ENCODE measurements around the gene POLR1A.
A peak's percentile ranks its signal among the peaks of the same experiment; 100 is the strongest.

POLR1A gene

GRCh38 chr2:86073225-86073624 lies 32.5 kb downstream of the POLR1A start:
- POLR2A ChIA-PET: no interaction called here
- CTCF ChIA-PET: interaction anchor here (0.9 to 1.8 kb wide), 2 partner anchors 246 to 344 kb away, joined by 3 to 8 read pairs; no protein-coding TSS in a partner anchor
- TF ChIP-seq CTCF (IDR thresholded peaks at IDR 0.05; ENCODE audit: control extremely low read depth, extremely low read depth, low read depth, missing control alignments): no peak
- DNase-seq (ENCODE audit: extremely low spot score): no peak

GRCh38 chr2:86072271-86072858 lies 33.3 kb downstream of the POLR1A start:
- DNase-seq (ENCODE audit: extremely low spot score): peak; percentile 57
- CTCF ChIA-PET: interaction anchor here (0.9 to 2.5 kb wide), 3 partner anchors 8 to 343 kb away, joined by 3 to 15 read pairs (median 8); no protein-coding TSS in a partner anchor
- POLR2A ChIA-PET: no interaction called here
- no peak for TF ChIP-seq CTCF (IDR thresholded peaks at IDR 0.05; ENCODE audit: control extremely low read depth, extremely low read depth, low read depth, missing control alignments)

- ChIA-PET CTCF (interaction anchor here (2.1 to 2.5 kb wide), 2 partner anchors 9 to 244 kb away, joined by 7 to 15 read pairs; no protein-coding TSS in a partner anchor), POLR2A (no interaction called here)
Observed at GRCh38 chr2:86070868-86071267, 34.8 kb downstream of the POLR1A start.

DNA sequence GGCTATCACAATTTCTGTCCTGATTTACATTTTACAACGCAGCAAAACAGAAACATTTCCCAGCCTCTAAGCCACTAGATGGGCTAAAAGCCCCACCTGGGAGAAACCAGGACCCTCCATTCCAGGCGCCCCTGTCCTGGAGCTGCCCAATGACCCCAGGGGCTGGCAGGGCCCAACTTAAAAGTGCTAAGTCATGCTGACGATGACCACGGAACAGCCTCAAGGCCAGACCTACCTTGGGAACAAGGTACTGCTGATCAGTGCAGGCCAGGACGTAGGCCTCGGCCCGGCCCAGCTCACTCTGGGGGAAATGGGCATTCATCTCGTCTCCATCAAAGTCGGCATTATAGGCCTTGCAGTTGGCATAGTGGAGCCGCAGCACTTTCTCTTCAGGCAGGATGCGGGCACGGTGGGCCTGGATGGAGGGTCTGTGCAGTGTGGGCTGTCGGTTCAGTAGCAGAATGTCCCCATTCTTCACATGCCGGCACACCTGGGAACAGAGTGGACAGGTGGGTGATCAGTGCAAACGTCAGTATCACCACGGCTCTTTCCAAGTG lies 35.8 kb downstream of the POLR1A start:
- DNase-seq (ENCODE audit: extremely low spot score): no peak
- no peak for TF ChIP-seq CTCF (IDR thresholded peaks at IDR 0.05; ENCODE audit: control extremely low read depth, extremely low read depth, low read depth, missing control alignments)
- POLR2A ChIA-PET: no interaction called here
- CTCF ChIA-PET: interaction anchor here (2.1 to 3.1 kb wide), 2 partner anchors 9 to 243 kb away, joined by 7 to 40 read pairs; no protein-coding TSS in a partner anchor

More at GRCh38 chr2:86070868-86071267, 34.8 kb downstream of the POLR1A start:
- no peak for TF ChIP-seq CTCF (IDR thresholded peaks at IDR 0.05; ENCODE audit: control extremely low read depth, extremely low read depth, low read depth, missing control alignments)
- no peak for DNase-seq (ENCODE audit: extremely low spot score)

- no peak for DNase-seq (ENCODE audit: extremely low spot score)
- POLR2A ChIA-PET: no interaction called here
- TF ChIP-seq CTCF (IDR thresholded peaks at IDR 0.05; ENCODE audit: control extremely low read depth, extremely low read depth, low read depth, missing control alignments): no peak
- CTCF ChIA-PET: interaction anchor here (2.1 to 3.1 kb wide), 3 partner anchors 9 to 242 kb away, joined by 7 to 40 read pairs (median 12); no protein-coding TSS in a partner anchor
Observed at GRCh38 chr2:86069091-86069685, 36.5 kb downstream of the POLR1A start.

DNA sequence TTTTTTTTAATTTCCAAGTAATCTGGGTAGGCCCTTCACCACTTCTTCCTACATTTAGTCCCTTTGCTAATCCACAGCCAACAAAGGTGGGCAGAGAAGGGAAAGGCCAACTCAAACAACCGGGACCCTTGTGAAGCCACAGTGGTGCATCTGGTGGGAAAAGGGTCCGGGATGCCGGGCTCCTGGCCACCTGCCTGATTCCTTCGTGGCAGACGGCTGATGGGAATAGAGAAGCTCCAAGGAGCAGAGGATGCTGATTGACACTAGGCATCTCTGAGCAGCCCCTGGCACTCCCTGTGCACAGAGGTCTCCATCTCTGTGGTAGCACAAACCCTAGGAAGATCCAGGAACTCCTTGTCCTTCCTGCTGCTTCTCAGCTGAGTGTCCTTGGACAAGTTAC lies 37.0 kb downstream of the POLR1A start:
- TF ChIP-seq CTCF (IDR thresholded peaks at IDR 0.05; ENCODE audit: control extremely low read depth, extremely low read depth, low read depth, missing control alignments): no peak
- CTCF ChIA-PET: interaction anchor here (1.9 to 3.1 kb wide), 3 partner anchors 10 to 241 kb away, joined by 4 to 40 read pairs (median 12); no protein-coding TSS in a partner anchor
- POLR2A ChIA-PET: no interaction called here
- no peak for DNase-seq (ENCODE audit: extremely low spot score)
